MM.1S (cell line): Measurements from ENCODE around the gene AARS2.

Experiments used
- CTCF ChIP-seq: fragments of 300-600 bp; sonication (generic); IDR thresholded peaks from 2 replicates; pipeline ENCODE4 v1.5.1; 2016; ENCODE audit warnings: antibody characterized with exemption, low read length, mixed read lengths
- EZH2 ChIP-seq: fragments of 300-600 bp; sonication (generic); optimal IDR thresholded peaks from 2 replicates; pipeline ENCODE3; 2017; ENCODE audit warnings: low read depth, mild to moderate bottlenecking, antibody characterized with exemption, low read length, mixed read lengths

GRCh38 chr6:44257025-44257752 is 56.0 kb downstream of the AARS2 start, which contains the start of gene SLC35B2:
- no peak for TF ChIP-seq EZH2
- peak; percentile 39 for TF ChIP-seq CTCF
